ENCODE results near the gene MTFR1L.

The MTFR1L gene

GRCh38 chr1:25786887-25787759 is 32.6 kb upstream of the MTFR1L start:
- Histone ChIP-seq H3K27ac (no peak overlapping the region), H3K36me3 (no peaks in the 10 kb centered on the region), H3K4me1 (ENCODE audit: control insufficient read depth in 1 of 2, insufficient read depth in 1 of 2, low read depth in 1 of 2, low read length in 1 of 2) (no peaks in the 10 kb centered on the region), H3K9me3 (no peaks in the 10 kb centered on the region), H3K4me3 (ENCODE audit: low read depth in 1 of 2, low read length in 1 of 2) (no peak overlapping the region), H3K27me3 (no peaks in the 10 kb centered on the region)
- no peak for TF ChIP-seq CTCF (IDR thresholded peaks at IDR 0.05)

DNA sequence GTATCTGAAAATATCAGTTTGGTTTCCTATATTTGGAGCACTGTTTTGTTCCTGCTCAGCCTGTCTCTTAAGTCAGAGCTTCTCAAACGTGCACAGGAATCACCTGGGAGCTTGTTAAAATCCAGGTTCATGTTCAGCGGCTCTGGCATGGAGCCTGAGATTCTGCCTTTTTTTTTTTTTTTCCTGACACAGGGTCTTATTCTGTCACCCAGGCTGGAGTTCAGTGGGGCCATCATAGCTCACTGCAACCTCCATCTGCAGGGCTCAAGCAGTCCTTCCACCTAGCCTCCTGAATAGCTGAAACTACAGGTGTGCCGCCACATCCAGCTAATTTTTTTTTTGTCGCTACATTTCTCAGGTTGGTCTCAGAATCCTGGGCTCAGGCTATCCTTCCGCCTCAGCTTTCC is 32.0 kb upstream of the MTFR1L start:
- TF ChIP-seq CTCF (IDR thresholded peaks at IDR 0.05), result no peak
- no peaks in the 10 kb centered on the region for H3K4me1 ChIP-seq (ENCODE audit: control insufficient read depth in 1 of 2, insufficient read depth in 1 of 2, low read depth in 1 of 2, low read length in 1 of 2)
- H3K4me3 ChIP-seq (ENCODE audit: low read depth in 1 of 2, low read length in 1 of 2), result no peak overlapping the region
- H3K9me3 ChIP-seq, result no peaks in the 10 kb centered on the region
- H3K36me3 ChIP-seq, result no peaks in the 10 kb centered on the region
- H3K27ac ChIP-seq, result no peak overlapping the region
- H3K27me3 ChIP-seq, result no peaks in the 10 kb centered on the region

DNA sequence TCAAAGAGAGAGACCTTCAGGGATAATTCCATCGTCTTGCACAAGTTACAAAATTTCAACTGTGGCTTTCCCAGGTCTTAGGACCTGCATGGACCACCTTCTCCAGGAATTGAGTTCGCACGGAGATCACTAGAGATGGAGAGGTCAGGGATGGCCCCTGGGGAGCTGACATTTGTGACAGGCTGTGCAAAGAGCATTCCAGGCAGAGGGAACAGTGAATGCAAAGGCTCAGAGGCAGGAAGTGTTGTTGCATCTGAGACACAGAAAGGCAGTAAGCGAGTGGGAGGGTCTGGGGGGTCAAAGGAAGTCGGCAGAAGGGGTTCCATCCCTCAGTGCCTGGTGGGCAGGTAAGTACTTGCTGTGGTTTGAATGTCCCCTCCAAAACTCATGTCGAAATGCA is 29.3 kb upstream of the MTFR1L start:
- H3K36me3 ChIP-seq, result no peaks in the 10 kb centered on the region
- no peak overlapping the region for H3K4me3 ChIP-seq (ENCODE audit: low read depth in 1 of 2, low read length in 1 of 2)
- H3K4me1 ChIP-seq (ENCODE audit: control insufficient read depth in 1 of 2, insufficient read depth in 1 of 2, low read depth in 1 of 2, low read length in 1 of 2), result no peaks in the 10 kb centered on the region
- no peaks in the 10 kb centered on the region for H3K27me3 ChIP-seq
- no peaks in the 10 kb centered on the region for H3K9me3 ChIP-seq
- H3K27ac ChIP-seq, result no peak overlapping the region
- no peak for TF ChIP-seq CTCF (IDR thresholded peaks at IDR 0.05)

DNA sequence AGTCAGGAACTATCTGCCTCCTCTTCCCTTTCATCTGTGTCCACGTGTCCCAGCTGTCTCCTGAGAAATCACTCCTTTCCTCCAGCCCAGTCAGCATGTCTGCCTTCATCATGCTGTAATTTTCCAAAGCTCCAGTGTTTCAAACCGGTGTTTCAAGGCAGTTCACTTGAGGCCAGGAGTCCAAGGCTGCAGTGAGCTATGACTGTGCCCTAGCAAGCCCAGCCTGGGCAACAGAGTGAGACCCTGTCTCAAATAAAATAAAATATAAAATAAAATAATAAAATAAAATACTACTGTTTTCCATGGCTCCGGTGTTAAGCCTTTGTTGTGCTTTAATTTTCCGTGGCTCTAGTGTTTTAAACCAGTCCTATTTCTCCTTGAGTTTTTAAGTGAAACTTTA is 27.6 kb upstream of the MTFR1L start:
- TF ChIP-seq CTCF (IDR thresholded peaks at IDR 0.05), result no peak
- Histone ChIP-seq H3K4me1 (ENCODE audit: control insufficient read depth in 1 of 2, insufficient read depth in 1 of 2, low read depth in 1 of 2, low read length in 1 of 2) (no peaks in the 10 kb centered on the region), H3K36me3 (no peaks in the 10 kb centered on the region)

GRCh38 chr1:25793585-25794170 is 26.1 kb upstream of the MTFR1L start:
- H3K27me3 ChIP-seq, result no peaks in the 10 kb centered on the region
- H3K36me3 ChIP-seq, result no peaks in the 10 kb centered on the region
- no peaks in the 10 kb centered on the region for H3K4me1 ChIP-seq (ENCODE audit: control insufficient read depth in 1 of 2, insufficient read depth in 1 of 2, low read depth in 1 of 2, low read length in 1 of 2)
- no peak overlapping the region for H3K4me3 ChIP-seq (ENCODE audit: low read depth in 1 of 2, low read length in 1 of 2)
- H3K9me3 ChIP-seq, result no peaks in the 10 kb centered on the region
- TF ChIP-seq CTCF (IDR thresholded peaks at IDR 0.05), result no peak
- H3K27ac ChIP-seq, result no peak overlapping the region

More for the DNA sequence above, 27.6 kb upstream of the MTFR1L start:
- Histone ChIP-seq H3K4me3 (ENCODE audit: low read depth in 1 of 2, low read length in 1 of 2) (no peak overlapping the region), H3K9me3 (no peaks in the 10 kb centered on the region), H3K27ac (no peak overlapping the region), H3K27me3 (no peaks in the 10 kb centered on the region)
